ENCODE data around the gene DDIT3.

DDIT3 gene

DNA sequence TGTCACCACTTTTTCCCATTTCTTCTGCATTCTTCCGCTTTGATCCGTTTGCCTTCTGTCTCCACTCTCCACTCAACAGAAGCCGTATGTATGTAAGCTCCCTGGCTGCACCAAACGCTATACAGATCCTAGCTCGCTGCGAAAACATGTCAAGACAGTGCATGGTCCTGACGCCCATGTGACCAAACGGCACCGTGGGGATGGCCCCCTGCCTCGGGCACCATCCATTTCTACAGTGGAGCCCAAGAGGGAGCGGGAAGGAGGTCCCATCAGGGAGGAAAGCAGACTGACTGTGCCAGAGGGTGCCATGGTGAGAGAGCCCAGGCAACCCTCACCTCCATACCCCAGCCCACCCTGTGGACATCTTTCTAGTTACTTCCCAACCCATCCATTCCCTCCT, 52.4 kb downstream of the DDIT3 start:
- DNase-seq (ENCODE audit: low read depth): no peak

DNA sequence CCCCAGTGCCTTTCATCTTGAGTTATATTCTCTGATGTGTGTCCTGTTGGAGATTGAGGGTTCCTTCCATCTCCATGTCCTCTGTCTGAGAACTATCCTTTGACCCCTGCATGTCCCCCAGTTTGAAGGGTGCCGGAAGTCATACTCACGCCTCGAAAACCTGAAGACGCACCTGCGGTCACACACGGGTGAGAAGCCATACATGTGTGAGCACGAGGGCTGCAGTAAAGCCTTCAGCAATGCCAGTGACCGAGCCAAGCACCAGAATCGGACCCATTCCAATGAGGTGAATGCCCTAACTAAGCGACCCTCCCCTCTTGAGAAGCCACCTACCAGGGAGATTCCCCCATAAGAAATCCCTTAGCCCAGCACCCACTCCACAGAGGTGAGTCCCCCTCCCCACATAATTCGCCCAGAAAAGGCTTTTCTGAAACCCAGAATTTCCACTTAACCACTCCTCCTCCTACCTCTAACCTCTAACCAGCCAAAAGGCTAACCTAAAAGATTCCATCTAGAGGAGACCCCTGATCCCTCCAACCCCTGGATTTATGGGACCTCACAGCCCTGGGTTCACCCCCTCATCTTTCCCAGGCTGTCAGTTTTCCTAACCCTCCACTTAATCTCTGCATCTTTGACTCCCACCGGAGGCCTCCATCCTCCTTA, 53.0 kb downstream of the DDIT3 start:
- no peak for DNase-seq (ENCODE audit: low read depth)

Measured in fibroblast of gingiva (primary cell).